ENCODE data around the gene ZNF407. TPM values are rescaled to one million over a fixed set of nuclear protein-coding genes. Genes with fewer than 3 reads are reported as not detected.

The ZNF407 gene
- total and polyA plus RNA-seq, 2 experiments from 2014 or later: 2.1 to 10.4 TPM

DNA sequence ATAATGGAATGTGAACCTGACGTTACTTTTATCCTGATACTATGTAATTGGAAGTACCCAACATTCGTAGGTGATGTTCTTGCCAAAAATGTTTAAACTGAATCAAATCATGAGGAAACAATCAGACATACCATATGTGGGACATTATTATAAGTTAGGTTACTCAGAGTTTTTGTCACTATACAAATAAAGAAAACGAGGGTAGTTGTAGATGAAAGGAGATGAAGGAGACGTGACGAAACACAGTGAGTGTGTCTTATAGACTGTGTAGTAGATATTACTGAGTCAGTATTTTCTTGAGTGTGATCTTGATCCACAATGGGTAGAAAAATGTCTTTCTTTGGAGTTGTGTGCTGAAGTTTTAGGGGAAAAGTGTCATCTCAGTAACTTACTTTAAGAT, 176.8 kb downstream of the ZNF407 start:
- H3K36me3 ChIP-seq (ENCODE audit: insufficient read depth): no peaks in the 10 kb centered on the region
- TF ChIP-seq ZNF114 (CRISPR knock-in tag; IDR thresholded peaks at IDR 0.05): no peak
- TF ChIP-seq NANOG (IDR thresholded peaks at IDR 0.05; ENCODE audit: borderline replicate concordance): no peak
- no peak for TF ChIP-seq ETS1 (IDR thresholded peaks at IDR 0.05)
- no peak for TF ChIP-seq JUNB (IDR thresholded peaks at IDR 0.05; ENCODE audit: unreplicated experiment)
- TF ChIP-seq ZNF331 (CRISPR knock-in tag; IDR thresholded peaks at IDR 0.05; ENCODE audit: low read depth): no peak
- no peak for TF ChIP-seq ZNF462 (CRISPR knock-in tag; IDR thresholded peaks at IDR 0.05)
- TF ChIP-seq EZH2 (IDR thresholded peaks at IDR 0.05; ENCODE audit: low read depth, unreplicated experiment): no peak
- no peak for TF ChIP-seq POLR2AphosphoS5 (IDR thresholded peaks at IDR 0.05; ENCODE audit: low read depth)
- no peak for TF ChIP-seq CREB1 (CRISPR knock-in tag; IDR thresholded peaks at IDR 0.05; ENCODE audit: low read depth)
- TF ChIP-seq, protein P1, sequence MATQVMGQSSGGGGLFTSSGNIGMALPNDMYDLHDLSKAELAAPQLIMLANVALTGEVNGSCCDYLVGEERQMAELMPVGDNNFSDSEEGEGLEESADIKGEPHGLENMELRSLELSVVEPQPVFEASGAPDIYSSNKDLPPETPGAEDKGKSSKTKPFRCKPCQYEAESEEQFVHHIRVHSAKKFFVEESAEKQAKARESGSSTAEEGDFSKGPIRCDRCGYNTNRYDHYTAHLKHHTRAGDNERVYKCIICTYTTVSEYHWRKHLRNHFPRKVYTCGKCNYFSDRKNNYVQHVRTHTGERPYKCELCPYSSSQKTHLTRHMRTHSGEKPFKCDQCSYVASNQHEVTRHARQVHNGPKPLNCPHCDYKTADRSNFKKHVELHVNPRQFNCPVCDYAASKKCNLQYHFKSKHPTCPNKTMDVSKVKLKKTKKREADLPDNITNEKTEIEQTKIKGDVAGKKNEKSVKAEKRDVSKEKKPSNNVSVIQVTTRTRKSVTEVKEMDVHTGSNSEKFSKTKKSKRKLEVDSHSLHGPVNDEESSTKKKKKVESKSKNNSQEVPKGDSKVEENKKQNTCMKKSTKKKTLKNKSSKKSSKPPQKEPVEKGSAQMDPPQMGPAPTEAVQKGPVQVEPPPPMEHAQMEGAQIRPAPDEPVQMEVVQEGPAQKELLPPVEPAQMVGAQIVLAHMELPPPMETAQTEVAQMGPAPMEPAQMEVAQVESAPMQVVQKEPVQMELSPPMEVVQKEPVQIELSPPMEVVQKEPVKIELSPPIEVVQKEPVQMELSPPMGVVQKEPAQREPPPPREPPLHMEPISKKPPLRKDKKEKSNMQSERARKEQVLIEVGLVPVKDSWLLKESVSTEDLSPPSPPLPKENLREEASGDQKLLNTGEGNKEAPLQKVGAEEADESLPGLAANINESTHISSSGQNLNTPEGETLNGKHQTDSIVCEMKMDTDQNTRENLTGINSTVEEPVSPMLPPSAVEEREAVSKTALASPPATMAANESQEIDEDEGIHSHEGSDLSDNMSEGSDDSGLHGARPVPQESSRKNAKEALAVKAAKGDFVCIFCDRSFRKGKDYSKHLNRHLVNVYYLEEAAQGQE (IDR thresholded peaks at IDR 0.05; ENCODE audit: unreplicated experiment): no peak
- TF ChIP-seq EZH2phosphoT487 (IDR thresholded peaks at IDR 0.05; ENCODE audit: unreplicated experiment): no peak
- TF ChIP-seq STAT1 (IDR thresholded peaks at IDR 0.05; ENCODE audit: unreplicated experiment): no peak
- no peak overlapping the region for H3K27ac ChIP-seq (ENCODE audit: low read depth)
- H3K9me2 ChIP-seq (ENCODE audit: insufficient read depth): no peaks in the 10 kb centered on the region
- H4K20me1 ChIP-seq (replicated peaks; ENCODE audit: insufficient read depth): no peaks in the 10 kb centered on the region
- H3K27me3 Mint-ChIP-seq (ENCODE audit: insufficient read depth, low read depth, poor library complexity): peaks cover 2% of the 10 kb centered on the region
- no peaks in the 10 kb centered on the region for H3F3A ChIP-seq (replicated peaks; ENCODE audit: low read depth)
- H3K4me1 Mint-ChIP-seq: peaks cover 4% of the 10 kb centered on the region; the same call in 1 of the 3 replicates
- no peaks in the 10 kb centered on the region for H3K27me3 ChIP-seq (ENCODE audit: insufficient read depth)
- H3K4me3 Mint-ChIP-seq: no peak overlapping the region
- H3K4me3 ChIP-seq: no peak overlapping the region
- H3K27ac Mint-ChIP-seq: no peak overlapping the region
- H3K4me1 ChIP-seq (ENCODE audit: insufficient read depth): no peaks in the 10 kb centered on the region
- no peaks in the 10 kb centered on the region for H3K79me2 ChIP-seq (replicated peaks; ENCODE audit: insufficient read depth)
- no peak overlapping the region for H2AFZ ChIP-seq
- H3K9me3 Mint-ChIP-seq: no peaks in the 10 kb centered on the region
- ATAC-seq (no peak), DNase-seq (ENCODE audit: low spot score) (no peak)
- no peaks in the 10 kb centered on the region for H3K36me3 Mint-ChIP-seq (ENCODE audit: low read depth)
- H3K4me2 ChIP-seq: no peak overlapping the region
